Neural crest cell (in vitro differentiated cells): ENCODE results near the gene GNAI3. TPM values are rescaled to one million over a fixed set of nuclear protein-coding genes. Genes with fewer than 3 reads are reported as not detected.

ENCODE experiments used
- DNase-seq: peaks from one replicate; pipeline ENCODE4 v3.0.0; 2021; ENCODE audit warnings: low read depth, mixed read lengths, low spot score
- H3K27ac Mint-ChIP-seq: one replicate; pipeline ENCODE4 v1.8.0; 2021; ENCODE audit warnings: mild to moderate bottlenecking, mixed read lengths; ENCODE audit not compliant: unreplicated experiment
- H3K27me3 Mint-ChIP-seq: 2 replicates; pipeline ENCODE4 v1.8.0; 2021; ENCODE audit warnings: low read depth, mild to moderate bottlenecking, mixed read lengths
- H3K36me3 Mint-ChIP-seq: 2 replicates; pipeline ENCODE4 v1.8.0; 2021; ENCODE audit warnings: low read depth, mild to moderate bottlenecking, mixed read lengths
- H3K4me1 Mint-ChIP-seq: 2 replicates; pipeline ENCODE4 v1.8.0; 2021; ENCODE audit warnings: mixed read lengths
- H3K4me3 Mint-ChIP-seq: one replicate; pipeline ENCODE4 v1.8.0; 2021; ENCODE audit warnings: mild to moderate bottlenecking, mixed read lengths
- H3K9me3 Mint-ChIP-seq: 2 replicates; pipeline ENCODE4 v1.8.0; 2021; ENCODE audit warnings: mixed read lengths
- CTCF ChIP-seq: fragments of 200-600 bp; sonication (generic); conservative IDR thresholded peaks from 2 replicates; pipeline ENCODE4 v1.5.0; 2021; ENCODE audit warnings: antibody characterized with exemption, mild to moderate bottlenecking
- total RNA-seq: library from RNA; stranded (reverse); gene quantifications from 2 replicates; pipeline ENCODE4 v1.2.1, GENCODE V29; 2021

The GNAI3 gene
- total RNA-seq, 1 donor from 2014 or later: 9.8 TPM

- no peaks in the 10 kb centered on the region for H3K36me3 Mint-ChIP-seq
- DNase-seq: no peak
- no peaks in the 10 kb centered on the region for H3K9me3 Mint-ChIP-seq
- H3K4me3 Mint-ChIP-seq: no peak overlapping the region
- no peak for TF ChIP-seq CTCF
- H3K27me3 Mint-ChIP-seq: peaks cover 2% of the 10 kb centered on the region
- H3K27ac Mint-ChIP-seq: peak overlapping the region; percentile 93
- peaks cover 28% of the 10 kb centered on the region for H3K4me1 Mint-ChIP-seq
These were observed 16.5 kb upstream of the GNAI3 start for GRCh38 chr1:109531826-109532364.

- Mint-ChIP-seq H3K27ac (peak overlapping the region; percentile 96), H3K4me3 (no peak overlapping the region)
These were observed 15.9 kb upstream of the GNAI3 start for GRCh38 chr1:109532365-109533136.

GRCh38 chr1:109534307-109534858, 14.0 kb upstream of the GNAI3 start:
- no peaks in the 10 kb centered on the region for H3K36me3 Mint-ChIP-seq
- H3K4me1 Mint-ChIP-seq: peaks cover 28% of the 10 kb centered on the region
- H3K27me3 Mint-ChIP-seq: no peaks in the 10 kb centered on the region
- H3K4me3 Mint-ChIP-seq: no peak overlapping the region
- H3K9me3 Mint-ChIP-seq: no peaks in the 10 kb centered on the region
- no peak for TF ChIP-seq CTCF
- no peak overlapping the region for H3K27ac Mint-ChIP-seq
- DNase-seq: no peak

More at GRCh38 chr1:109532365-109533136, 15.9 kb upstream of the GNAI3 start:
- peak; percentile 98 for DNase-seq
- Mint-ChIP-seq H3K36me3 (no peaks in the 10 kb centered on the region), H3K9me3 (no peaks in the 10 kb centered on the region), H3K27me3 (no peaks in the 10 kb centered on the region), H3K4me1 (peaks cover 28% of the 10 kb centered on the region)
- TF ChIP-seq CTCF: peak; percentile 91

GRCh38 chr1:109535481-109535880, 12.9 kb upstream of the GNAI3 start:
- Mint-ChIP-seq H3K36me3 (no peaks in the 10 kb centered on the region), H3K27ac (no peak overlapping the region), H3K9me3 (no peaks in the 10 kb centered on the region), H3K4me1 (peaks cover 22% of the 10 kb centered on the region), H3K27me3 (no peaks in the 10 kb centered on the region), H3K4me3 (no peak overlapping the region)
- no peak for TF ChIP-seq CTCF
- no peak for DNase-seq

- Mint-ChIP-seq H3K36me3 (no peaks in the 10 kb centered on the region), H3K27ac (no peak overlapping the region), H3K27me3 (no peaks in the 10 kb centered on the region), H3K4me3 (no peak overlapping the region), H3K4me1 (peaks cover 18% of the 10 kb centered on the region), H3K9me3 (no peaks in the 10 kb centered on the region)
- TF ChIP-seq CTCF: no peak
- no peak for DNase-seq
These were observed 12.4 kb upstream of the GNAI3 start for GRCh38 chr1:109535971-109536491.
